K562 (cell line): Measurements from ENCODE around the gene MACROH2A2. TPM values are rescaled to one million over a fixed set of nuclear protein-coding genes. Genes with fewer than 3 reads are reported as not detected.

Experiments
- ATF4 ChIP-seq: fragments of 450-650 bp; formaldehyde crosslinking; IDR thresholded peaks from 2 replicates; pipeline ENCODE4 v1.4.0; 2022; ENCODE audit warnings: mild to moderate bottlenecking, moderate library complexity
- CBFB ChIP-seq: sonication (generic); formaldehyde crosslinking; IDR thresholded peaks from 2 replicates; pipeline ENCODE4 v1.4.0; 2020; ENCODE audit warnings: mild to moderate bottlenecking, missing genetic modification reagents
- COPS2 ChIP-seq: fragments of 450-650 bp; conservative IDR thresholded peaks from 2 replicates; pipeline ENCODE4 v1.6.1; 2016; ENCODE audit warnings: mild to moderate bottlenecking, moderate library complexity
- CTBP1 ChIP-seq: fragments of 450-650 bp; IDR thresholded peaks from 2 replicates; pipeline ENCODE4 v1.6.1; 2016; ENCODE audit warnings: borderline replicate concordance
- FOXP1 ChIP-seq: sonication (generic); formaldehyde crosslinking; IDR thresholded peaks from 2 replicates; pipeline ENCODE4 v1.8.0; 2022; ENCODE audit warnings: mild to moderate bottlenecking, missing genetic modification reagents
- HNRNPL ChIP-seq: fragments of 200-400 bp; formaldehyde crosslinking; IDR thresholded peaks from 2 replicates; pipeline ENCODE4 v1.6.1; 2017; ENCODE audit warnings: low read depth, mild to moderate bottlenecking, low read length
- NFATC3 ChIP-seq: fragments of 450-650 bp; IDR thresholded peaks from 2 replicates; pipeline ENCODE4 v1.6.1; 2017; ENCODE audit warnings: mild to moderate bottlenecking
- RAD21 ChIP-seq, 2 experiments: fragments of 250-450 bp in 1 of 2; fragments of 450-650 bp in 1 of 2; sonication (Bioruptor Pico) in 1 of 2; formaldehyde crosslinking in 1 of 2; IDR thresholded peaks in 1 of 2; conservative IDR thresholded peaks in 1 of 2; 2 replicates each; pipeline versions ENCODE4 v1.4.0 to v1.8.0; 2020 to 2022; ENCODE audit warnings: mild to moderate bottlenecking in 2 of 2, moderate library complexity in 1 of 2
- RBBP5 ChIP-seq: fragments of 200-600 bp; sonication (generic); IDR thresholded peaks from 2 replicates; pipeline ENCODE4 v1.6.1; 2012; ENCODE audit warnings: borderline replicate concordance, mild to moderate bottlenecking, low read length, control low read depth, inconsistent platforms; ENCODE audit not compliant: insufficient read depth, poor library complexity, severe bottlenecking
- ZNF830 ChIP-seq: fragments of 250-450 bp; sonication (Bioruptor Pico); IDR thresholded peaks from 2 replicates; pipeline ENCODE4 v1.5.0; 2021; ENCODE audit warnings: mild to moderate bottlenecking
- polyA plus RNA-seq, 8 experiments: library from polyadenylated mRNA; depleted of rRNA in 4 of 8; stranded (reverse) in 5 of 8; unstranded in 3 of 8; fragments of >200 nt; fragmentation: Nextera tagmentation in 2 of 8; fragmentation: Illumina TruSeq in 1 of 8; extraction: Ambion mirVana in 2 of 8; extraction: Trizol in 1 of 8; gene quantifications; 2 replicates each; pipeline versions ENCODE4 v1.2.1 to v1.2.3, GENCODE V29; 2011 to 2014; ENCODE audit warnings: inconsistent platforms in 1 of 8, missing spikeins in 1 of 8
- total RNA-seq, 7 experiments: library from RNA; depleted of rRNA in 6 of 7; stranded (reverse); fragments of >200 nt in 6 of 7; fragmentation: Illumina TruSeq in 2 of 7; extraction: Trizol in 2 of 7; gene quantifications; 2 replicates each; pipeline versions ENCODE4 v1.2.1 to v1.2.3, GENCODE V29; 2011 to 2021; ENCODE audit warnings: low replicate concordance in 1 of 7
- TF ChIP-seq, protein P1 (sequence below): fragments of 450-650 bp; IDR thresholded peaks from 2 replicates; pipeline ENCODE4 v1.6.1; 2016; ENCODE audit warnings: antibody characterized with exemption
- TF ChIP-seq, protein P2 (sequence below): fragments of 450-650 bp; IDR thresholded peaks from 2 replicates; pipeline ENCODE4 v1.6.1; 2018; ENCODE audit not compliant: partially characterized antibody

The MACROH2A2 gene
- total and polyA plus RNA-seq, 9 of the 15 experiments (the other 6 are each of a cell fraction or from before 2014, with no cell fraction given): 0.07 TPM; not detected in 8

GRCh38 chr10:70115948-70116682, 63.5 kb downstream of the MACROH2A2 start (continued):
- TF ChIP-seq RAD21 (CRISPR knock-in tag; conservative IDR thresholded peaks at IDR 0.05 in 1 of 2, IDR thresholded peaks at IDR 0.05 in 1 of 2): peak in 1 of 2 experiments; percentile 64; a peak in 3 of 4 replicates
- no peak for TF ChIP-seq COPS2
- TF ChIP-seq HNRNPL: no peak
- TF ChIP-seq NFATC3: no peak
- TF ChIP-seq CTBP1: 0 out of 2 replicates have a peak, but pooled peaks have one; percentile 28
- no peak for TF ChIP-seq FOXP1 (CRISPR knock-in tag)
- TF ChIP-seq CBFB: no peak
- no peak for TF ChIP-seq ZNF830 (CRISPR knock-in tag)
- TF ChIP-seq, protein P1, sequence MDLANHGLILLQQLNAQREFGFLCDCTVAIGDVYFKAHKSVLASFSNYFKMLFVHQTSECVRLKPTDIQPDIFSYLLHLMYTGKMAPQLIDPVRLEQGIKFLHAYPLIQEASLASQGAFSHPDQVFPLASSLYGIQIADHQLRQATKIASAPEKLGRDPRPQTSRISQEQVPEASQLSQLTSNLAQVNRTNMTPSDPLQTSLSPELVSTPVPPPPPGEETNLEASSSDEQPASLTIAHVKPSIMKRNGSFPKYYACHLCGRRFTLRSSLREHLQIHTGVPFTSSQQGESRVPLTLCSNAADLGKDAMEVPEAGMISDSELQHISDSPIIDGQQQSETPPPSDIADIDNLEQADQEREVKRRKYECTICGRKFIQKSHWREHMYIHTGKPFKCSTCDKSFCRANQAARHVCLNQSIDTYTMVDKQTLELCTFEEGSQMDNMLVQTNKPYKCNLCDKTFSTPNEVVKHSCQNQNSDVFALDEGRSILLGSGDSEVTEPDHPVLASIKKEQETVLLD: 0 out of 2 replicates have a peak, but pooled peaks have one; percentile 30
- no peak for TF ChIP-seq RBBP5
- TF ChIP-seq, protein P2, sequence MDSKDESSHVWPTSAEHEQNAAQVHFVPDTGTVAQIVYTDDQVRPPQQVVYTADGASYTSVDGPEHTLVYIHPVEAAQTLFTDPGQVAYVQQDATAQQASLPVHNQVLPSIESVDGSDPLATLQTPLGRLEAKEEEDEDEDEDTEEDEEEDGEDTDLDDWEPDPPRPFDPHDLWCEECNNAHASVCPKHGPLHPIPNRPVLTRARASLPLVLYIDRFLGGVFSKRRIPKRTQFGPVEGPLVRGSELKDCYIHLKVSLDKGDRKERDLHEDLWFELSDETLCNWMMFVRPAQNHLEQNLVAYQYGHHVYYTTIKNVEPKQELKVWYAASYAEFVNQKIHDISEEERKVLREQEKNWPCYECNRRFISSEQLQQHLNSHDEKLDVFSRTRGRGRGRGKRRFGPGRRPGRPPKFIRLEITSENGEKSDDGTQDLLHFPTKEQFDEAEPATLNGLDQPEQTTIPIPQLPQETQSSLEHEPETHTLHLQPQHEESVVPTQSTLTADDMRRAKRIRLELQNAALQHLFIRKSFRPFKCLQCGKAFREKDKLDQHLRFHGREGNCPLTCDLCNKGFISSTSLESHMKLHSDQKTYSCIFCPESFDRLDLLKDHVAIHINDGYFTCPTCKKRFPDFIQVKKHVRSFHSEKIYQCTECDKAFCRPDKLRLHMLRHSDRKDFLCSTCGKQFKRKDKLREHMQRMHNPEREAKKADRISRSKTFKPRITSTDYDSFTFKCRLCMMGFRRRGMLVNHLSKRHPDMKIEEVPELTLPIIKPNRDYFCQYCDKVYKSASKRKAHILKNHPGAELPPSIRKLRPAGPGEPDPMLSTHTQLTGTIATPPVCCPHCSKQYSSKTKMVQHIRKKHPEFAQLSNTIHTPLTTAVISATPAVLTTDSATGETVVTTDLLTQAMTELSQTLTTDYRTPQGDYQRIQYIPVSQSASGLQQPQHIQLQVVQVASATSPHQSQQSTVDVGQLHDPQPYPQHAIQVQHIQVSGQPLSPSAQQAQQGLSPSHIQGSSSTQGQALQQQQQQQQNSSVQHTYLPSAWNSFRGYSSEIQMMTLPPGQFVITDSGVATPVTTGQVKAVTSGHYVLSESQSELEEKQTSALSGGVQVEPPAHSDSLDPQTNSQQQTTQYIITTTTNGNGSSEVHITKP: peak; percentile 9
- no peak for TF ChIP-seq ATF4 (CRISPR knock-in tag)
